AG09319 (cell line): ENCODE results near the gene ZBBX.

Experiments
- DNase-seq: peaks from one replicate; pipeline ENCODE4 v3.0.0-alpha.2; 2010; ENCODE audit warnings: low read depth; ENCODE audit errors: extremely low read depth
- TF ChIP-seq, protein P1 (sequence below): IDR thresholded peaks from 2 replicates; pipeline ENCODE4 v1.5.1; 2011; ENCODE audit warnings: low read depth, mild to moderate bottlenecking, inconsistent platforms, low read length, moderate library complexity

The ZBBX gene

DNA sequence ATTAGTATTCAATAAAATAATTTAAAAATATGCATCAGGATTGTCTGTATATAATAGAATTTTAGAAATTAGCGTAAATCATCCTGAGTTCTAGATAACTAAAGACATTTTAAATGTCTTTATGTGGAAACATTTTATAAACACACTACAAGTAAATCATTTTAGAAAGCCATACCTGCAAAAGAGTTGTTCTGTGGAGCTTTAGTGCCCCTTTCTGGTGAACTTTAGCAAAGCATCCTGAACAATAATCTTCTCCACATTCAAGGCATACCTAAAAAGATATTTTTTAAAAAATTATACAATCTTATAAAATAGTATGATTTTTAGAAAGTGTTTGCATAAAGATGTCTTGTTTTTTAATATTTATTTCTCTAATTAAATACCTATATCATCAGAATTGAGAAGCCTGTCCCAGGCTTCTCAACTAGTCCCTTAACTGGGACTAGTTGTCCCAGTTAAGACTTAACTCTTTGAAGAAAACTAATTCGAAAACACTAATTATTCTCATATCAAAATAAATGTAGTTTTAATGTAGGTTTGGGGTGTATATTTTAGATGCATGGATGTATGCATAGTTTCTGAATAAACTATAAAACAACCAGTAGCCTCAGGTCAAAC is 29.7 kb downstream of the ZBBX start:
- TF ChIP-seq, protein P1, sequence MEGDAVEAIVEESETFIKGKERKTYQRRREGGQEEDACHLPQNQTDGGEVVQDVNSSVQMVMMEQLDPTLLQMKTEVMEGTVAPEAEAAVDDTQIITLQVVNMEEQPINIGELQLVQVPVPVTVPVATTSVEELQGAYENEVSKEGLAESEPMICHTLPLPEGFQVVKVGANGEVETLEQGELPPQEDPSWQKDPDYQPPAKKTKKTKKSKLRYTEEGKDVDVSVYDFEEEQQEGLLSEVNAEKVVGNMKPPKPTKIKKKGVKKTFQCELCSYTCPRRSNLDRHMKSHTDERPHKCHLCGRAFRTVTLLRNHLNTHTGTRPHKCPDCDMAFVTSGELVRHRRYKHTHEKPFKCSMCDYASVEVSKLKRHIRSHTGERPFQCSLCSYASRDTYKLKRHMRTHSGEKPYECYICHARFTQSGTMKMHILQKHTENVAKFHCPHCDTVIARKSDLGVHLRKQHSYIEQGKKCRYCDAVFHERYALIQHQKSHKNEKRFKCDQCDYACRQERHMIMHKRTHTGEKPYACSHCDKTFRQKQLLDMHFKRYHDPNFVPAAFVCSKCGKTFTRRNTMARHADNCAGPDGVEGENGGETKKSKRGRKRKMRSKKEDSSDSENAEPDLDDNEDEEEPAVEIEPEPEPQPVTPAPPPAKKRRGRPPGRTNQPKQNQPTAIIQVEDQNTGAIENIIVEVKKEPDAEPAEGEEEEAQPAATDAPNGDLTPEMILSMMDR = no peak; the same call in none of the 2 replicates
- no peak for DNase-seq

DNA sequence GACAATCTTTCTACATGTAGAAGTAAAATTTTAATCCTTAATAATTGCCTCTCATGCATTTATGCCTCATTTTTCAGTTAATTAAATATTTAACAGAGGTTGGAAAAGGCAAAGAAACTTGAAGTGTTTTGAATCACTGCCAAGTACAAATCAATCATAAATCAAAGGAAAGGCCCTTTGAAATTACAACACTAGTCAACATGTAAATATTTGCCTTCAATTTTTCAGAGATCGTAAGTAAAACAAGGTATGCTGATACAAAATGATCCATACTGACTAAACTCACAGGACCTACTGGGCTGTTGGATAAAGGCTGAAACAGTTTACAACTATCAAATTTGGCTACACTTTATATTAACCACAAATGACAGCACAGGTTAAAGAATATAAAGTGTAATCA is 33.9 kb downstream of the ZBBX start:
- TF ChIP-seq, protein P1 = no peak
- no peak for DNase-seq

DNA sequence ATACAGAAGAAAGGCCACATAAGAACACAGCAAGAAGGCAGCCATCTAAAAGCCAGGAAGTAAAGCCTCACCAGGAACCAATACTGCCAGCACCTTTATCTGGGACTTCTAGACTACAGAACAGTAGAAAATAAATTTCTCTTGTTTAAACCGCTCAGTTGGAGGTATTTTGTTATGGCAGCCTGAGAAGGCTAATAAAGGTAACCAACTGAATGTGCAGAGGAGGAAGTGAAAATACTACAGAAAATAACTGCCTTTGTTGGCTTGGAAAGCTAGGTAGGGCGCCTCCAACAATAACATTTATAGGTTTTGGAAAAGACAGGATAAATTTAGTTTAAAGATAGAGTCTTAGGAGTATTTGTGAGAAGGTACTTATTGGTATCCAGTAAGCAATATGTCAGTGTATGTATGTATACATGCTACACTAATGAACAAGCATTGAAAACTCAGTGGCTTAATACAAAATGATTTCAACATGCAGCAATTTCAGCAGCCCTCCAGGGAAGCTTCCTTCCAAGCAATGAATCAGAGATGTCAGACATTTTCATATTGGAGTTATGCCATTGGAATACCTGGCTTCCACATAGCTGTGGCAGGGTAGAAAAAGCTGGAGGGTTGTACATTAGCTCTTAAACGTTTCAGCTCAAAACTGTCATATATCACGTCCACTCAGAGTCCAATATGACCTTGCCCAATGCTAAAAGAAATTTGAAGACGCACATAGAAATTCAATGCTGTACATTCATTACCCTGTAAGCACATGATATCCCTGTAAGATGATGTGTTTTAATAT is 48.9 kb downstream of the ZBBX start:
- TF ChIP-seq, protein P1 = no peak
- DNase-seq = no peak

DNA sequence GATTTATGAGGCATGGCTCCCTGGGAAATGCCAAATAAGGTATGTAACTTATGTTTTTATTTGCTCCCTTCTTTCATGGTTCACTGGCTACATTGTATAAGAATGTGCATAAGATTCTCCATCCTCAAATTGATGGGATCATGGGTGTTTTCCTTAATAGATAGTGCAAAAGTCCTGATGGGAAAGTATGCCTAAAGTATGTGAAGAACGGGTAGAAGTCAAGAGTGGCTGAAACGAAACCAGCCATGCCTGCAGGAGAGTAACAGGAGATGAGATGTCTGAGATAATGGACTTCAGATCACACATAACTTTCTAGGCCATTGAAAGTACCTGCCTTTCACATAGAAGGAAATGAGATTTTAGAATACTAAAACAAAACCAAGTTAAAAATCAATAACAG is 56.5 kb downstream of the ZBBX start:
- TF ChIP-seq, protein P1 = no peak
- no peak for DNase-seq

DNA sequence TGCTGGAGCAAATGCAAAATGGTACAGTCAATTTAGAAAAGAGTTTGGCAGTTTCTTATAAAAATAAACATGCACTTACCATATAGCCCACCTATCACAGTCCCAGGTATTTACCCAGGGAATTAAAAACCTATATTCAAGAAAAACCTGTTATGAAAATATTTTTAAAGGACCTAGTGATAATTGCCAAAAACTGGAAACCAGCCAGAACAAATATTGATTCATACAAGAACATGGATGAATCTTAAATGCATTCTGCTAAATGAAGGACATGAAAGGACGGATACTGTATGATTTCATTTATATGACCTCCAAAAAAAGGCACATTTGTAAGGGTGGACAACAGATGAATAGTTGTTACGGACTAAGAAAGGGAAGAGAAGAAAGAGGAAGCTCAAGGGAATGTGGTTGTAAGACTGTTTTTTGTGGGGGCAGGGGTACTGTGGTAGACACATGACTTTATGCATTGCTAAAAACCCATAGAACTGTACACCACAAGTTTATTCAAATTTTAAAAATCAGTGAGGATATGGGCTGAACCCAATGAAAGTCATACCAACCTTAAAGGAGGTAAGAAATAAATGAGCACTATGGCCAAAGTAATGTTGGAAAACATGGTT is 61.0 kb downstream of the ZBBX start:
- TF ChIP-seq, protein P1 = no peak
- DNase-seq = no peak

DNA sequence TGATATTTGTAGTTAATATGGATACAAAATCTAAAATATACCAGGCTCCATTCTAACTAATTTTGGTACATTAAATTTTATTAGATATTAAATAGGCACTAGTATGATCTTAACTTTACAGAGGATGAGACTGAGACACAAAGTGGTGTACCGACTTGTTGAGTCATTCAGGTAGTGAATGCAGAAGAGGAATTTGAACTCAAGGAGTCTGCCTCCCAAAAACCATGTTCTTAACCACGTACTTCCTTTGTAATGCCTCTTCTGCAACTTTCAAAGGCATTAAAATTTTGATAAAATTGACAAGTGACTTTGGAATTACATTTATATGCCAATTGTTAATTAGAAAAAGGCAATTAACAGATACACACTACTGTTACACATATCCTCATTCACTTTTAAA is 61.8 kb downstream of the ZBBX start:
- TF ChIP-seq, protein P1 = no peak
- no peak for DNase-seq

DNA sequence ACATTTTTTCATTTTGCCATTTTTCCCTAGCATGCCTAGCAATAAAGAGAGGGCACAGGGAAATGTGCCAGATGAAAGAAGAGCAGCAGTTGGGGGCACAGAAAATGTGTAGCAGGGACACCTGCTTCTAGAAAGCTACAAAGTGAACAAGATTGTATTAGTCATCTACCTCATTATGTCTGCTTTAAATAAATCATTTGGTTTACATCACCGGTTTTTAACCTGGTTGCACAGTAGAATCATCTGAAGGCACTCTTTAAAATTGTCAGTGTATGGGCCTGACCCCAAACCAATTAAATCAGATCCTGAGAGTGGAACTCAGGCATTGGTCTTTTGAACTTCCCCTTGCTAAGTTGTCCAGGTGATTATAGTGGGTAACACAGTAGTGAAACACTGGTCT is 73.8 kb downstream of the ZBBX start:
- TF ChIP-seq, protein P1 = no peak
- DNase-seq = no peak
